Measurements from ENCODE around the gene RPTOR. TPM values are rescaled to one million over a fixed set of nuclear protein-coding genes. Genes with fewer than 3 reads are reported as not detected.

RPTOR gene
- total RNA-seq, 2 experiments from 2014 or later, result 45.3 to 49.1 TPM

DNA sequence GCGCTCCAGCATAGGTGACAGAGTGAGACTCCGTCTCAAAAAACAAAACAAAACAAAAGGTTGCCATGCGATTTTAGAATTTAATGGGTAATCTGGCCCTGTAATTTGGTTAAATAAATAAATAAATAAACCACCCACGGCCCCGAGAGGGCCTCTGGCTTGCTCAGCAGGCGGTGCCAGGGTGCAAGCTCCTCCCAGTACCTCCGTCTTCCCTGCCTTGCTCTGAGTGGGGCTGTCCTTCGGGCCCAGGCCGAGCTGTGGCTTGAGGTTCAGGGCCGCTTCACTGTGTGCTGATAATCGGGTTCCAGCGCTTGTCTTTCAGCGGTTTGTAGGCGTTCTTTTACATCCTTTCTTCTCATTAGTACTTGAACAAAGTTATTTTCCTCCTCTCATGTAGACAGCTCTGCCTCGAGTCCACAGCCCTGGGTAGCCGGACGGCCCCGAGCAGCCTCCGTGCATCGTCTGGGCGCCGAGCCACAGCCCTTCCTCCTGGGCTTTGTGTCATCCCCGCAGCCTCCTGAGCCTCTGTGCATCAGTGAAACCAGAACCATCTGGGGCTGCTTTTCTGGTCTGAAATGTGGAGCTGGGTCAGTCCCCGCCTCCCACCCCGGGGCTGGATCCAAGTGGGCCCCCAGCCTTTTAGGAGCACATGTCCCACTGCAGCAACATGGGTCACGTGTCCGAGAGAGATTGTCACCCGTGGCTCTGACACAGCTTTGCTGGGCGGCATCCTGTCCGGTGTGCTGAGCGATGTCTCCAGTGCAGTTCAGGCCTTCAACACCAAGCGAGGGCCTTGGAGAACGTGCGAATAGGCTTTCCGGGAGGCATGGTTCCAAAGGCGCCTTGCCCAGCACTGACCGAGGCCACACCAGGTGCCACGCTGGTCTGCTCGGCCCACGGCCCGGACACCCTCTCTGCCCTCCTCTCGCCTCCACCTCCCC is 289.6 kb downstream of the RPTOR start:
- no peak for DNase-seq
- TF ChIP-seq, protein P1, sequence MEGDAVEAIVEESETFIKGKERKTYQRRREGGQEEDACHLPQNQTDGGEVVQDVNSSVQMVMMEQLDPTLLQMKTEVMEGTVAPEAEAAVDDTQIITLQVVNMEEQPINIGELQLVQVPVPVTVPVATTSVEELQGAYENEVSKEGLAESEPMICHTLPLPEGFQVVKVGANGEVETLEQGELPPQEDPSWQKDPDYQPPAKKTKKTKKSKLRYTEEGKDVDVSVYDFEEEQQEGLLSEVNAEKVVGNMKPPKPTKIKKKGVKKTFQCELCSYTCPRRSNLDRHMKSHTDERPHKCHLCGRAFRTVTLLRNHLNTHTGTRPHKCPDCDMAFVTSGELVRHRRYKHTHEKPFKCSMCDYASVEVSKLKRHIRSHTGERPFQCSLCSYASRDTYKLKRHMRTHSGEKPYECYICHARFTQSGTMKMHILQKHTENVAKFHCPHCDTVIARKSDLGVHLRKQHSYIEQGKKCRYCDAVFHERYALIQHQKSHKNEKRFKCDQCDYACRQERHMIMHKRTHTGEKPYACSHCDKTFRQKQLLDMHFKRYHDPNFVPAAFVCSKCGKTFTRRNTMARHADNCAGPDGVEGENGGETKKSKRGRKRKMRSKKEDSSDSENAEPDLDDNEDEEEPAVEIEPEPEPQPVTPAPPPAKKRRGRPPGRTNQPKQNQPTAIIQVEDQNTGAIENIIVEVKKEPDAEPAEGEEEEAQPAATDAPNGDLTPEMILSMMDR (IDR thresholded peaks at IDR 0.05), result no peak
- Mint-ChIP-seq H3K27ac (peak overlapping the region; percentile 73), H3K4me1 (ENCODE audit: low read depth) (peaks cover 30% of the 10 kb centered on the region), H3K4me3 (no peak overlapping the region), H3K36me3 (ENCODE audit: low read depth) (peaks cover 17% of the 10 kb centered on the region), H3K9me3 (no peaks in the 10 kb centered on the region), H3K27me3 (no peaks in the 10 kb centered on the region)
- intact Hi-C loops (cut with micrococcal nuclease), result loop anchor here (2.0 to 10.0 kb wide), 2 partner anchors 45 to 61 kb away; no protein-coding TSS in a partner anchor
- no peak for ATAC-seq
- CTCF ChIA-PET, result interaction anchor here (1.1 to 2.1 kb wide), 5 partner anchors 20 to 97 kb away, joined by 3 to 11 read pairs (median 4); no protein-coding TSS in a partner anchor
- POLR2A ChIA-PET, result interaction anchor here (1.0 to 2.9 kb wide), 6 partner anchors 13 to 72 kb away, joined by 3 to 12 read pairs (median 5); no protein-coding TSS in a partner anchor

GRCh38 chr17:80834893-80835275 is 290.2 kb downstream of the RPTOR start:
- Mint-ChIP-seq H3K27me3 (no peaks in the 10 kb centered on the region), H3K36me3 (ENCODE audit: low read depth) (peaks cover 17% of the 10 kb centered on the region), H3K9me3 (no peaks in the 10 kb centered on the region), H3K4me3 (no peak overlapping the region), H3K27ac (no peak overlapping the region), H3K4me1 (ENCODE audit: low read depth) (peaks cover 30% of the 10 kb centered on the region)
- no peak for ATAC-seq
- POLR2A ChIA-PET, result interaction anchor here (2.9 kb wide), 1 partner anchor 43 kb away, joined by 12 read pairs; no protein-coding TSS in a partner anchor
- intact Hi-C loops (cut with micrococcal nuclease), result loop anchor here (10.0 kb wide), 1 partner anchor 60 kb away; no protein-coding TSS in a partner anchor
- TF ChIP-seq, protein P1 (IDR thresholded peaks at IDR 0.05), result no peak
- no peak for DNase-seq
- CTCF ChIA-PET, result interaction anchor here (1.5 kb wide), 1 partner anchor 64 kb away, joined by 4 read pairs; no protein-coding TSS in a partner anchor

- H3K4me3 Mint-ChIP-seq, result no peak overlapping the region
- no peaks in the 10 kb centered on the region for H3K27me3 Mint-ChIP-seq
- intact Hi-C loops (cut with micrococcal nuclease), result loop anchor here (10.0 kb wide), 1 partner anchor 59 kb away; no protein-coding TSS in a partner anchor
- peak overlapping the region; percentile 64 for H3K27ac Mint-ChIP-seq
- TF ChIP-seq, protein P1 (IDR thresholded peaks at IDR 0.05), result no peak
- H3K4me1 Mint-ChIP-seq (ENCODE audit: low read depth), result peaks cover 25% of the 10 kb centered on the region
- no peaks in the 10 kb centered on the region for H3K9me3 Mint-ChIP-seq
- ChIA-PET CTCF (no interaction called here), POLR2A (no interaction called here)
- ATAC-seq (no peak), DNase-seq (no peak)
- peaks cover 14% of the 10 kb centered on the region for H3K36me3 Mint-ChIP-seq (ENCODE audit: low read depth)
Measured at GRCh38 chr17:80835816-80836657, 291.4 kb downstream of the RPTOR start.

GRCh38 chr17:80836658-80836965 is 292.0 kb downstream of the RPTOR start:
- Mint-ChIP-seq H3K4me3 (no peak overlapping the region), H3K4me1 (ENCODE audit: low read depth) (peaks cover 20% of the 10 kb centered on the region), H3K27ac (peak overlapping the region; percentile 64), H3K27me3 (no peaks in the 10 kb centered on the region), H3K36me3 (ENCODE audit: low read depth) (peaks cover 13% of the 10 kb centered on the region), H3K9me3 (no peaks in the 10 kb centered on the region)
- DNase-seq, result no peak
- CTCF ChIA-PET, result no interaction called here
- ATAC-seq, result no peak
- POLR2A ChIA-PET, result no interaction called here
- intact Hi-C loops (cut with micrococcal nuclease), result loop anchor here (10.0 kb wide), 1 partner anchor 58 kb away; no protein-coding TSS in a partner anchor
- TF ChIP-seq, protein P1 (IDR thresholded peaks at IDR 0.05), result no peak

Data from activated CD8-positive, alpha-beta T cell treated with anti-CD3 and anti-CD28 coated beads for 36 hours (primary cell).